Right atrium auricular region (tissue), 2 donors: ENCODE data around the gene INSIG2. TPM values are rescaled to one million over a fixed set of nuclear protein-coding genes. Genes with fewer than 3 reads are reported as not detected.

Experiments used
- DNase-seq: peaks from one replicate; pipeline ENCODE4 v3.0.0-alpha.2; 2019; ENCODE audit warnings: low spot score
- H3K27ac ChIP-seq, 2 donors: fragments of 200-600 bp; sonication (generic); 1 replicate in 1 of 2; 2 replicates in 1 of 2; pipeline ENCODE4 v1.5.1; 2016 to 2019
- H3K27me3 ChIP-seq, 2 donors: fragments of 200-600 bp; sonication (generic); one replicate each; pipeline versions ENCODE4 v1.5.1 to v1.6.0; 2017 to 2019
- H3K36me3 ChIP-seq: fragments of 200-600 bp; sonication (generic); one replicate; pipeline ENCODE4 v1.5.1; 2016
- H3K4me1 ChIP-seq, 2 donors: fragments of 200-600 bp; sonication (generic); one replicate each; pipeline versions ENCODE4 v1.5.1 to v1.6.0; 2017 to 2019
- H3K4me3 ChIP-seq, 2 donors: fragments of 200-600 bp; sonication (generic); 1 replicate in 1 of 2; 2 replicates in 1 of 2; pipeline ENCODE4 v1.5.1; 2017 to 2019; ENCODE audit warnings: mild to moderate bottlenecking in 1 of 2, moderate library complexity in 1 of 2
- H3K9me3 ChIP-seq, 2 donors: fragments of 200-600 bp; sonication (generic); one replicate each; pipeline ENCODE4 v1.5.1; 2019
- CTCF ChIP-seq, 2 donors: fragments of 200-600 bp; sonication (generic); IDR thresholded peaks; one replicate each; pipeline ENCODE4 v1.5.1; 2019; ENCODE audit warnings: antibody characterized with exemption in 2 of 2
- total RNA-seq, 2 donors: library from RNA; depleted of rRNA; stranded (reverse); fragments of >200 nt; gene quantifications; one replicate each; pipeline ENCODE4 v1.1.0, GENCODE V29; 2016

The INSIG2 gene
- total RNA-seq, 2 donors from 2014 or later: 8.0 to 10.5 TPM

- no peak for TF ChIP-seq CTCF (IDR thresholded peaks at IDR 0.05)
- Histone ChIP-seq H3K9me3 (no peaks in the 10 kb centered on the region), H3K27me3 (no peaks in the 10 kb centered on the region), H3K4me3 (no peak overlapping the region), H3K27ac (no peak overlapping the region), H3K4me1 (no peaks in the 10 kb centered on the region), H3K36me3 (peaks cover 8% of the 10 kb centered on the region)
- no peak for DNase-seq
Observed at GRCh38 chr2:118112771-118113334, 24.6 kb downstream of the INSIG2 start.

DNA sequence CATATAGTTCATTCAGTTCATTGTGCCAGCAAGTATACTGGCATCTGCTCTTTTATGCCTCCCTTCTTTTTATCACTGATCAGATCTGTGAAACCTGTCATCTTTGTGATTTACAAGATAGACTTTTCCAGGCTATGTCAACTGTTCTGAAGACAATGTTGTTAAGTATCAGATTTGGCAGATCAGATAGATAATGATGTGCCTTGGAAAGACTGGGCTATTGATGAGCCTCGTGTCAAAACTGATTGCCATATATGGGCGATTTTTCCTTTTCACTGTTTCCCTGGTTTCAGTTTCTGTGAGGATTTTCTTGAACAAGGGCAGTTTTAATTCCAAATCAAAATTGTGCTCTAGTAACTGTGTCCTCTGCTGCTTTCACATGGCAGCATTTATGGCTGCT lies 26.6 kb downstream of the INSIG2 start:
- Histone ChIP-seq H3K9me3 (no peaks in the 10 kb centered on the region), H3K36me3 (no peaks in the 10 kb centered on the region)
- no peak for TF ChIP-seq CTCF (IDR thresholded peaks at IDR 0.05)

DNA sequence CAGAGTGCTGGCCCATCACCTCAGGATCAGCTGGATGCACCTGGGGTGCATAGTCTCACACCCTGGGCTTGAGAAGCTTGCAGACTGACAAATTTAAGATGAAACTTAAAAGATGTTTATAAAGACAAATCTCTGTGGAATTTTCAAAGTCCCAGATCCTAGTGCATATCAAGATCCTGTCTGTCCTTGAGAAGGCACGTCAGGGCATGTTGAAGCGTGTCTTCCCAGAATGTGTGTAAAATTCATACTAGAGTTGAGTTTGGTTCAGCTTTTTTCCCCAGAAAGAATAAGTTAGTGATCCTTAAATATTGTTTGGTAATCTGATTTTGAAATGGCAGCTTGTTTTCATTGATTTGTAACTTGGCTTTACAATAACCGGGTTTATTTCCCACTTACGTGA lies 27.5 kb downstream of the INSIG2 start:
- Histone ChIP-seq H3K9me3 (no peaks in the 10 kb centered on the region), H3K27me3 (no peaks in the 10 kb centered on the region), H3K4me3 (no peak overlapping the region), H3K27ac (no peak overlapping the region), H3K36me3 (no peaks in the 10 kb centered on the region), H3K4me1 (no peaks in the 10 kb centered on the region)
- no peak for DNase-seq
- no peak for TF ChIP-seq CTCF (IDR thresholded peaks at IDR 0.05)

More for the DNA sequence above, 26.6 kb downstream of the INSIG2 start:
- no peaks in the 10 kb centered on the region for H3K27me3 ChIP-seq
- no peaks in the 10 kb centered on the region for H3K4me1 ChIP-seq
- H3K4me3 ChIP-seq: no peak overlapping the region
- H3K27ac ChIP-seq: no peak overlapping the region
- DNase-seq: no peak

DNA sequence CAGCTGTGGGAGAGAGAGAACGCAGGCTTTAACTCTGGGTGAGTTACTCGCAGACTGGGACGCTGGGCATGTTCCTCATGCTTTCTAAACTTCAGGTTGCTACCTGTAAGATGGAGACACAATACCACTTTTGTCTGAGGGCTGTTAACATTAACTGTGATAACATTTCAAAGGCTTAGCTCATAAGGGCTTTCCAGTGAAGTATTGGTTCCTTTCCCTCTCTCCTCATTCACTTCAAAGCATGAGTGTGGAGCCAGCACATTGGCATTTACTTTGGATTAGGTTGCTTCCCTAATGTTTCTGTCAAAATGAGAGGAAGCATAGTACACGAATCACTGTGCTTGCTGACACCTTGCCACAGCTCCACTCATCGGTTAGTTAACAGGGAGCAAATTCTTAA lies 30.2 kb downstream of the INSIG2 start:
- Histone ChIP-seq H3K9me3 (no peaks in the 10 kb centered on the region), H3K4me3 (no peak overlapping the region), H3K27me3 (no peaks in the 10 kb centered on the region), H3K36me3 (no peaks in the 10 kb centered on the region), H3K4me1 (peaks cover 0 to 8% of the 10 kb centered on the region in 2 donors), H3K27ac (no peak overlapping the region)
- TF ChIP-seq CTCF (IDR thresholded peaks at IDR 0.05): no peak
- no peak for DNase-seq

DNA sequence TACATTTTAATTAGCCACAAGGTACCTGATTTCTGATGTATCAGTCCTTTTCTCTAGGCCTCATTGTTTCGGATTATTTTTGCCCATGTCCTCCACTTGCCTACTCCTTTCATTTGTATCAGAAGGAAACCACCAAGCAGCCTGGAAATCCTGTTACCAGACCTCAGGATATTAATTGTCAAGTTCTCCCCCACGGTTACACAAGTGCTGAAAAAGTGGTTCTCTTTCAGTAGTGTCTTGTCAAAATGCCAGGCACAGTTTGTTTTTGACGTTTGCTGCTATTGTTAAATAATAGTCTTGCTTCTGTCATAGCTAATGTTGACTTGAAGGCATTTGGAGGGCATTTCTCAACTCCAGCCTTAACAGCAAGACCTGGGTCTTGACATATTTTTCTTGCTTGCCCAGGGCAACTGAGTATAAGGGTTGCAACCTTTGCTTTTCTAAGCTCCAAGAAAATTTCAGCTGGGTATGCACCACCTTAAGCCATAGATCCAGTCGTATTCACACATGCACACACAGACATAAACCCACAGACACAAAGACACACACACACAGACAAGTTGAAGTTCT lies 31.0 kb downstream of the INSIG2 start:
- no peak for TF ChIP-seq CTCF (IDR thresholded peaks at IDR 0.05)
- H3K27me3 ChIP-seq: no peaks in the 10 kb centered on the region
- H3K4me3 ChIP-seq: no peak overlapping the region
- peaks cover 0 to 15% of the 10 kb centered on the region in 2 donors for H3K4me1 ChIP-seq
- DNase-seq: no peak
- no peaks in the 10 kb centered on the region for H3K36me3 ChIP-seq
- no peaks in the 10 kb centered on the region for H3K9me3 ChIP-seq
- no peak overlapping the region for H3K27ac ChIP-seq
